GM19468 (cell line): ENCODE measurements around the gene FGR.
"Not testable (repeated sequence)": the region's sequence is repeated elsewhere in the genome, so short reads cannot be mapped to it uniquely, and the experiment has no call there.

Experiments used
- ATAC-seq: cut with Tn5 transposase; IDR thresholded peaks from one replicate; pipeline ENCODE4 v1.9.1; 2021; ENCODE audit warnings: mild to moderate bottlenecking, moderate library complexity, moderate number of reproducible peaks; ENCODE audit not compliant: unreplicated experiment; ENCODE audit errors: extremely low read depth

Gene FGR

GRCh38 chr1:27634985-27635367 lies at the start of gene FGR:
TSS of gene FGR (minus strand) at chr1:27635185. CDS start at chr1:27623916, 11,269 bp downstream.
- no peak for ATAC-seq

- ATAC-seq = no peak
Measured at GRCh38 chr1:27684176-27684575, 49.2 kb upstream of the FGR start.

GRCh38 chr1:27682351-27682944 lies 47.5 kb upstream of the FGR start:
- ATAC-seq = no peak

GRCh38 chr1:27681580-27681979 lies 46.6 kb upstream of the FGR start:
- not testable (repeated sequence) for ATAC-seq

GRCh38 chr1:27680225-27680791 lies 45.3 kb upstream of the FGR start:
- not testable (repeated sequence) for ATAC-seq

GRCh38 chr1:27678747-27679146 lies 43.8 kb upstream of the FGR start:
- ATAC-seq = no peak

GRCh38 chr1:27676410-27676809 lies 41.4 kb upstream of the FGR start:
- no peak for ATAC-seq

- no peak for ATAC-seq
Measured at GRCh38 chr1:27672750-27673112, 37.7 kb upstream of the FGR start.

GRCh38 chr1:27671964-27672749 lies 37.2 kb upstream of the FGR start, which contains the start of gene IFI6:
TSS of gene IFI6 (minus strand) at chr1:27672192. CDS start at chr1:27669314, 2,878 bp downstream.
- ATAC-seq = no peak

- no peak for ATAC-seq
Measured at GRCh38 chr1:27669876-27670275, 34.9 kb upstream of the FGR start.

- no peak for ATAC-seq
Measured at GRCh38 chr1:27668808-27669723, 34.1 kb upstream of the FGR start.

GRCh38 chr1:27668121-27668807 lies 33.3 kb upstream of the FGR start:
- no peak for ATAC-seq

GRCh38 chr1:27666791-27667254 lies 31.8 kb upstream of the FGR start:
- no peak for ATAC-seq

GRCh38 chr1:27666294-27666693 lies 31.3 kb upstream of the FGR start:
- no peak for ATAC-seq

GRCh38 chr1:27665016-27665651 lies 30.1 kb upstream of the FGR start:
- ATAC-seq = no peak

GRCh38 chr1:27664291-27664690 lies 29.3 kb upstream of the FGR start:
- ATAC-seq = no peak

- ATAC-seq = no peak
Measured at GRCh38 chr1:27662707-27663393, 27.9 kb upstream of the FGR start.

GRCh38 chr1:27662261-27662660 lies 27.3 kb upstream of the FGR start:
- ATAC-seq = no peak
